Neural cell (in vitro differentiated cells): ENCODE results near the gene UGT3A1. TPM values are rescaled to one million over a fixed set of nuclear protein-coding genes. Genes with fewer than 3 reads are reported as not detected.

Source experiments
- H2AFZ ChIP-seq: fragments of 200-600, 300-800 bp; sonication (generic), shearing (Covaris generic); 2 replicates; pipeline ENCODE4 v1.6.0; 2014; ENCODE audit warnings: low read depth, mild to moderate bottlenecking, antibody characterized with exemption, low read length, moderate library complexity
- H3F3A ChIP-seq: fragments of 200-600 bp; shearing (Covaris generic); 2 replicates; pipeline ENCODE4 v1.6.1; 2016; ENCODE audit warnings: mild to moderate bottlenecking, moderate library complexity, mixed read lengths, antibody characterized with exemption, low read length; ENCODE audit not compliant: insufficient read depth, poor library complexity, severe bottlenecking
- H3K27ac ChIP-seq: fragments of 200-600, 300-800 bp; sonication (generic), shearing (Covaris generic); 2 replicates; pipeline ENCODE4 v1.5.1; 2014; ENCODE audit warnings: mild to moderate bottlenecking, low read length, moderate library complexity
- H3K27me3 ChIP-seq: fragments of 300-800, 200-600 bp; sonication (generic), shearing (Covaris generic); 2 replicates; pipeline ENCODE4 v1.6.0; 2014; ENCODE audit warnings: mild to moderate bottlenecking, low read depth, low read length, moderate library complexity; ENCODE audit not compliant: insufficient read depth
- H3K36me3 ChIP-seq: fragments of 300-800, 200-600 bp; sonication (generic), shearing (Covaris generic); 2 replicates; pipeline ENCODE4 v1.5.1; 2014; ENCODE audit warnings: mild to moderate bottlenecking, antibody characterized with exemption, low read length, moderate library complexity; ENCODE audit not compliant: insufficient read depth
- H3K4me2 ChIP-seq: fragments of 300-800, 200-600 bp; sonication (generic), shearing (Covaris generic); 2 replicates; pipeline ENCODE4 v1.6.0; 2014; ENCODE audit warnings: mild to moderate bottlenecking, low read length
- H3K4me3 ChIP-seq: fragments of 300-800, 200-600 bp; sonication (generic), shearing (Covaris generic); 2 replicates; pipeline ENCODE4 v1.5.1; 2014; ENCODE audit warnings: mild to moderate bottlenecking, low read length, moderate library complexity
- H3K79me2 ChIP-seq: fragments of 200-600 bp; shearing (Covaris generic); replicated peaks from 2 replicates; pipeline ENCODE4 v1.6.0; 2014; ENCODE audit warnings: mild to moderate bottlenecking, low read length, moderate library complexity; ENCODE audit not compliant: insufficient read depth
- H3K9ac ChIP-seq: fragments of 300-800, 200-600 bp; sonication (generic), shearing (Covaris generic); 2 replicates; pipeline ENCODE4 v1.6.1; 2016; ENCODE audit warnings: mild to moderate bottlenecking, low read length, mixed read lengths
- H3K9me2 ChIP-seq: fragments of 200-600 bp; shearing (Covaris generic); 2 replicates; pipeline ENCODE4 v1.6.1; 2016; ENCODE audit warnings: mild to moderate bottlenecking, low read length, mixed read lengths; ENCODE audit not compliant: insufficient read depth
- H3K9me3 ChIP-seq: fragments of 200-600, 300-800 bp; sonication (generic), shearing (Covaris generic); 2 replicates; pipeline ENCODE4 v1.6.1; 2016; ENCODE audit warnings: mild to moderate bottlenecking, mixed run types, low read length, moderate library complexity, mixed read lengths
- H4K20me1 ChIP-seq: fragments of 200-600 bp; shearing (Covaris generic); 2 replicates; pipeline ENCODE4 v1.6.1; 2016; ENCODE audit warnings: mild to moderate bottlenecking, mixed run types; ENCODE audit not compliant: insufficient read depth
- CTCF ChIP-seq: fragments of 450-650 bp; IDR thresholded peaks from 2 replicates; pipeline ENCODE4 v1.5.1; 2014; ENCODE audit warnings: antibody characterized with exemption, mild to moderate bottlenecking, moderate library complexity; ENCODE audit not compliant: poor library complexity, severe bottlenecking
- EP300 ChIP-seq: fragments of 450-650 bp; conservative IDR thresholded peaks from 2 replicates; pipeline ENCODE4 v1.6.1; 2014; ENCODE audit warnings: antibody characterized with exemption, mild to moderate bottlenecking, moderate library complexity; ENCODE audit not compliant: poor library complexity, severe bottlenecking
- EZH2 ChIP-seq: fragments of 200-600, 300-800 bp; shearing (Covaris generic), sonication (generic); IDR thresholded peaks from 2 replicates; pipeline ENCODE4 v1.6.1; 2014; ENCODE audit warnings: antibody characterized with exemption, low read length, borderline replicate concordance, mild to moderate bottlenecking; ENCODE audit not compliant: insufficient read depth, poor library complexity, severe bottlenecking
- MXI1 ChIP-seq: fragments of 450-650 bp; conservative IDR thresholded peaks from 2 replicates; pipeline ENCODE4 v1.6.1; 2014; ENCODE audit warnings: antibody characterized with exemption, mild to moderate bottlenecking; ENCODE audit not compliant: poor library complexity, severe bottlenecking
- POLR2AphosphoS5 ChIP-seq: IDR thresholded peaks from 2 replicates; pipeline ENCODE4 v1.6.1; 2012
- RAD21 ChIP-seq: fragments of 450-650 bp; conservative IDR thresholded peaks from 2 replicates; pipeline ENCODE4 v1.6.1; 2014; ENCODE audit warnings: antibody characterized with exemption, mild to moderate bottlenecking, moderate library complexity
- REST ChIP-seq: IDR thresholded peaks from 2 replicates; pipeline ENCODE4 v1.6.1; 2012; ENCODE audit warnings: borderline replicate concordance
- SMC3 ChIP-seq: fragments of 450-650 bp; conservative IDR thresholded peaks from 2 replicates; pipeline ENCODE4 v1.6.1; 2014; ENCODE audit warnings: antibody characterized with exemption, mild to moderate bottlenecking, moderate library complexity; ENCODE audit not compliant: poor library complexity
- TAF1 ChIP-seq: IDR thresholded peaks from 2 replicates; pipeline ENCODE4 v1.6.1; 2012; ENCODE audit warnings: low read depth
- polyA plus RNA-seq: library from polyadenylated mRNA; depleted of rRNA; stranded (reverse); fragments of >200 nt; gene quantifications from 2 replicates; pipeline ENCODE4 v1.2.3, GENCODE V29; 2014

UGT3A1 gene
- polyA plus RNA-seq, 1 donor from 2014 or later: not detected

- Histone ChIP-seq H3F3A (no peaks in the 10 kb centered on the region), H3K4me2 (no peak overlapping the region), H3K9ac (no peak overlapping the region), H3K79me2 (no peaks in the 10 kb centered on the region), H3K27ac (no peak overlapping the region), H3K4me3 (no peak overlapping the region), H3K27me3 (no peaks in the 10 kb centered on the region), H2AFZ (no peak overlapping the region), H3K9me2 (no peaks in the 10 kb centered on the region), H3K9me3 (no peaks in the 10 kb centered on the region), H3K36me3 (no peaks in the 10 kb centered on the region), H4K20me1 (no peaks in the 10 kb centered on the region)
- no peak for TF ChIP-seq RAD21
Measured at GRCh38 chr5:35908228-35908627, 83.0 kb downstream of the UGT3A1 start.

GRCh38 chr5:35904443-35905132 lies 86.6 kb downstream of the UGT3A1 start:
- TF ChIP-seq SMC3 (no peak), RAD21 (no peak)
- Histone ChIP-seq H4K20me1 (no peaks in the 10 kb centered on the region), H3K79me2 (no peaks in the 10 kb centered on the region), H3K27me3 (no peaks in the 10 kb centered on the region), H3K9me2 (no peaks in the 10 kb centered on the region), H2AFZ (no peak overlapping the region), H3F3A (no peaks in the 10 kb centered on the region), H3K27ac (no peak overlapping the region), H3K9ac (no peak overlapping the region), H3K9me3 (no peaks in the 10 kb centered on the region), H3K4me2 (no peak overlapping the region), H3K36me3 (no peaks in the 10 kb centered on the region), H3K4me3 (no peak overlapping the region)

GRCh38 chr5:35903631-35904203 lies 87.5 kb downstream of the UGT3A1 start:
- H3K4me2 ChIP-seq: no peak overlapping the region
- H3K9me3 ChIP-seq: no peaks in the 10 kb centered on the region
- H2AFZ ChIP-seq: no peak overlapping the region
- H3K9me2 ChIP-seq: no peaks in the 10 kb centered on the region
- no peak overlapping the region for H3K9ac ChIP-seq
- TF ChIP-seq CTCF: no peak
- H4K20me1 ChIP-seq: no peaks in the 10 kb centered on the region
- no peaks in the 10 kb centered on the region for H3F3A ChIP-seq
- H3K36me3 ChIP-seq: no peaks in the 10 kb centered on the region
- H3K27ac ChIP-seq: no peak overlapping the region
- H3K4me3 ChIP-seq: no peak overlapping the region
- H3K27me3 ChIP-seq: no peaks in the 10 kb centered on the region
- no peaks in the 10 kb centered on the region for H3K79me2 ChIP-seq

GRCh38 chr5:35902046-35902672 lies 89.0 kb downstream of the UGT3A1 start:
- H3F3A ChIP-seq: no peaks in the 10 kb centered on the region
- H3K27ac ChIP-seq: no peak overlapping the region
- no peaks in the 10 kb centered on the region for H3K9me2 ChIP-seq
- H3K9me3 ChIP-seq: no peaks in the 10 kb centered on the region
- TF ChIP-seq EP300 (no peak), TAF1 (no peak), EZH2 (no peak), RAD21 (no peak), CTCF (no peak), SMC3 (no peak), MXI1 (no peak), POLR2AphosphoS5 (no peak), REST (no peak)
- no peaks in the 10 kb centered on the region for H3K79me2 ChIP-seq
- no peaks in the 10 kb centered on the region for H3K27me3 ChIP-seq
- no peak overlapping the region for H3K4me3 ChIP-seq
- H4K20me1 ChIP-seq: no peaks in the 10 kb centered on the region
- H3K9ac ChIP-seq: no peak overlapping the region
- no peaks in the 10 kb centered on the region for H3K36me3 ChIP-seq
- H2AFZ ChIP-seq: no peak overlapping the region
- H3K4me2 ChIP-seq: no peak overlapping the region
